HUDEP-2 (cell line): ENCODE data around the gene HMCN2.

ENCODE experiments used
- DNase-seq, 76 experiments: peaks; one replicate each; lab custom pipeline; 2025; ENCODE audit not compliant: unreplicated experiment in 76 of 76; lab: John Stamatoyannopoulos, UW

Gene HMCN2

GRCh38 chr9:130459151-130459550 lies 193.6 kb downstream of the HMCN2 start:
- no peak for DNase-seq

GRCh38 chr9:130459941-130460669 lies 194.5 kb downstream of the HMCN2 start:
- DNase-seq = no peak

GRCh38 chr9:130461218-130461630 lies 195.7 kb downstream of the HMCN2 start:
- peak in 43 of 76 experiments; percentile 5 to 65 (median 40) for DNase-seq

DNA sequence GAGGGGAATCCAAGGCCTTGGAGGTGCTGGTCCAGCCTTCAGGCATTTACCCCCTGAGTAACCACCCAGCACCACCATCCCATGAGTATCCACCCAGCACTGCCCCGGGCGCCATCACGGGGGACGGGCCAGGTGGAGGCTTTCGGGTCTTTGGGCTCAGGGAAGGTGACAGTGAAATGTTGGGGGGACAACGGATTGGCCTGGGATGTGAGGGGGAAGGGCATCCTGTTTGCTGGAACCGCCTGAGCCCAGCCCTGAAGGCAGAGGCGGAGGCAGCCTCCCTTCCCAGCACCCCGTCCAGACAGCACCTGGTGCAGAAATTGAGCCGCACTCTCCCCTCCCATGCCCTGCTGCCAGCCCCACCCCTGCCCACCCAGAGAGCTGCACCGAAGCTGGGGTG lies 196.2 kb downstream of the HMCN2 start:
- no peak for DNase-seq

- DNase-seq = no peak
Observed at GRCh38 chr9:130462685-130463540, 197.4 kb downstream of the HMCN2 start.

DNA sequence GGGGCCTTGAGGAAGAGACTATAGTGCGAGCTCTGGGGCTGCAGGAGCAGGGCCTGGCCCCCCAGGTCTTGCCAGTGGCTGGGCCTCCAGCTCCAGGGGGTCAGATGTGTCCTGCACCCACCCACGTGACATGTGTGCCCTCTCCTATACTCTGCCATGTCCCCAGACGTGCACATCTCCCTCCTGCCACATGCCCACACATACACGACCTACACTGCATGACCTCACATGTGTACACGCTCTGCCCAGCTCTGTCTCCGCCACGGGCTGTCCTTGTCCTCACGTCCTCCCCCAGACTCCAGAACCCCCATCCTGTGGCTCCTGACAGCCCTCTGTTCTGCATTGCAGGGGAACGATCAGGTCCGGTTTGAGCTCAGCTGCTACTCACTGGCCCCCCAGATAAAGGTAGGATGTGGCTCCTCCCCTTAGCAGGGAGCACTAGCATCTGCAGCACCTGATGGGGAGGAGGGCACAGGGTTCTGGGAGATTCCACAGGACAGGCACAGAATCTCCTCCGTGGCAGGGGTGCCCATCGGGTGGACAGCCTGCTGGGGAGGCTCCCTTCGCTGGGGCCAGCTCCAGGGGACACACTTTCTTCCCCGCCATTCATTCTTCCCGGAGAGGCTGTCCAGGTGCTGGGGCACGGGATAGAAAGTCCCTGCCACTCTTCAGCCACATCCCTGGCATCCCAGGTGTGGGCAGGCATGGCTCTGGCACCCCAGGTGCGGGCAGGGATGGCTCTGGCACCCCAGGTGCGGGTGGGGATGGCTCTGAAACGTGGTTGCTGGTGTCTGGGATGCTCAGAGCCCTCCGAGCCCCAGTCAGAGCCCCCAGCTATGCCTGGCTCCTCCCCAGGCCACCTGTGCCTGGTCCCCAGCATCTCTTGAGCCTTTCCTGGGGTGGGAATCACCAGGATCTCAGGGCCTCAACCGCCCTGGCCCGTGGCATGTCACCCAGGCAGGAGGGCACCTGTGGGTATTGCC lies 198.5 kb downstream of the HMCN2 start:
- no peak for DNase-seq

DNA sequence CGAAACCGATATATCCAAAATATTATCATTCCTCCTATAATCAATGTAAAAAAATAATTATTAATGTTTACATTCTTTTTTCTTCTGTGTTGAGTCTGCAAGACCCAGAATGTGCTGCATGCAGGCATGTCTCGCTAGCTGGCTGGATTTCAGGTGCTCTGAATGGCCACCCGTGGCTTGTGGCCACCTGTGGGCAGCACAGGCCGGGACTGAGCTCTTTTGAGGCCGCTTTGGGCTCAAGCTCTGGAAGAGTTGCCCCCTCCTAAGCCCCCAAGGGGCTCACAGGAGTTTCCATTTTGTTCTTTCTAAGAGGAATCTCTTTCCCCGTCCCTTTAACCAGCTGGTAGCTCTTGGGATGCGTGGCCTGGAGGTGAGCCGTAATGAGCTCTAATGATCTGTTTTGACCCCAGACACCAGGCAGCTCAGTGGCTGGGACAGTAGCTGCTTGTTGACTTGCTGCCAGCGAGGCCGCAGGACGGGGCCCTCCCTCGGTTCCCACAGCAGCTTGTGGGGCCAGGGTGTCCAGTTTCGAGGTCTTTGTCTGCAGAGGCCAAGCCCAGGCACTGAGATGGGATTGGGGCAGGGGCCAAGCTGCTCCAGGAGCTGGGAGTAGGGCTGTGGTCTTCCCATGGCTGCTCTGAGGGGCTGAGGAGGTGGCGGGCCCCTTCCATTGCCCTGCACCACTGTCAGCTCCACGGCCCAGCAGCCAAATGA lies 200.0 kb downstream of the HMCN2 start:
- DNase-seq = no peak

DNA sequence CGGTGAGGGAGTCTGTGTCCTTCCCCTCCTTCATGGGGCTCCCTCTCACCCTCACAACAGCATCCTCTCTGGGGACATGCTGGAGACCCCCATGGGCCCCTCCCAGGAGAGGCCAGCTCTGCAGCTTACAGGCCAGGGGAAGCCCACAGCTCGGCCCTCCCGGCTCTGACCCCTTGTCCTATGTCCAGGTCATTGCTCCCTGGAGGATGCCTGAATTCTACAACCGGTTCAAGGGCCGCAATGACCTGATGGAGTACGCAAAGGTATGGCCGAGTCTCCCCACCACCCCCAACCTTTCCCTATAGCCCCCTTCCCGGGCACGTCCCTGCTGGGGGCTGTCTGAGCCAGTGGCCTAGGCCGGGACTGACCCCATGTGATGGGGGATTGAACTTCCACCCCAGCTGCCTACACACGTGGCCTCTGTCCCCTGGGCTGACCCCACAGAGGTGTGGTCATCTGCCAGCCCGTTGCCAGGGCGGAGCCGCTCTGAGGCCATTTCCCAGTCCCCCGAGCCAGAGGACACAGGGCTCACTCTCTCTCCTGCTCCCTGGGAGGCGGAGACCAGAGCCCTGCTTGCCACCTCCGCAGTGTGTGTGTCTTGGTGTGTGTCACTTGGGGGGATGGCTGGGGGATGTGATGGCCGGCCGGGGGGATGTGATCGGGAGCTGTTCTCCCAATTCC lies 201.1 kb downstream of the HMCN2 start:
- no peak for DNase-seq

GRCh38 chr9:130467316-130467715 lies 201.8 kb downstream of the HMCN2 start:
- DNase-seq = no peak

GRCh38 chr9:130468566-130468965 lies 203.0 kb downstream of the HMCN2 start:
- no peak for DNase-seq

DNA sequence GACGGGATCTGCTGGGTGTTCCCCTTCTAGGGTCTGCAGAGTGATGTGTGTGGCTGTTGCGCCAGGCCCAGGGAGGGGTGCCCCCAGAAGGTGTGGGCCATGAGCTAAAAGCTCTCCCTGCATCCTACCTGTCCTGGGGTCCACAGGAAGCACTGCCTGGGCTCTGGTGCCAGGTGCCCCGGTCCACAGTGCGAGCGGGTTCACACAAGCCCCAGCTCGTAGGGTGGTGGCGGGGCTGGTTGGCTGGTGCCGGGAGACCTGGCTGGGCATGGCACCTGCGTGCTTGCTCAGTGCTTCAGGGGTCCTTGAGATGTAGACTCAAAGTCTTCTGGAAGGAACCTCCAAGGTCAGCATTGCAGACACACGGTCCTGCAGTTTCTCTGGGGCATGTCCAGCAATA lies 204.7 kb downstream of the HMCN2 start:
- no peak for DNase-seq

DNA sequence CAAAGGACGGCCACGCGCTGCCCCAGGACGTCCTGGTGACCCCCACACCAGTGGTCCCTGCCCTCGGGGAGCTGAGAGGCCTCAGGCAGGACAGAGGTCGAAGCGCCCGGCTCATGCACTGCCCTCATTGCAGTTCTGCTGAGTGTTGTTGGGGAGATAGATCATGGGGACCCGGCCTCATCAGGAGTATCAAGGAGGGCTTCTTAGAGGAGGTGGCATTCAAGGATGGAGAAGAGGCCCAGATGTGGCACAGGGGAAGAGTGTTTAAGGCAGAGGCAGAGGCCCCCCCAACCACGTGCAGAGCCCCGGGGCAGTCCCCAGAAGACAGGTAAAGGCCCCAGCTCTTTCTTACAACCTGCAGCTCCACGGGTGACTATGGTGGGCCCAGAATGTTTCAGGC lies 205.4 kb downstream of the HMCN2 start:
- DNase-seq = no peak

DNA sequence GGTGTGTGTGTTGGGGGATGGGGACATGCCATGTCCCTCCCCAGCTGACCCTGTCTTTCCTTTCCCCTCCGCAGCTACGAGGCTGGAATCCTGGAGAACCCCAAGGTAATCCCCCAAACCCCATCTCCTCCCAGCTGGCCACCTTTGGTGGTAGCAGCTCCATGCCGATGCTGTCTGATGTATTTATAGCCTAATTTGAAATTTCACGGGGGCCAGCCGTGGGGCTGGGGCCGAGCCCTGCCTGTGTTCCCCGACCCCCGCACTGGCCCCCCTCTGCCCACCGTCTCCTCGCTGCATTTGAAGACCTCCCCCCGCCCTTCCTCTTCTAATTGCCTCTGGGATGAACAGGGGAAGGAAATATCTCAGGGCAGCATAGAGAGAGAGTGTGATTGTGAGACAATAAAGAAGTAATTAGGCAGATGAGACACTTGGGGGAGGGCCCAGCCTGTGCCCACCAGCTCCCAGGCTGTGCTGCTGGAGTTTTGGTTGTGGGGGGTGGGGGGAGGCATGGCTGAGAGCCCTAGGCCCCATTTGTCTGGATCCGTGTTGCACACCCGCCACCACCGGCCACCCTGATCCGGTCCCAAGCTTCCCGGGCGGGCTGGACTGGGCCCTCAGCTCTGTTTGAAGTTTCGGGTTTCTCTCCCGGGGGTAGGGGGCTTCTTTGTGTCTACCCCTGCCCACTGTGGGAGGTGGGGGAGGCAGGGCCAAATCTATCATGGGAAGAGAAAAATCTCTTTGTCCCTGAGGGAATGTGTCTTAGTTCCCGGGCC lies 206.0 kb downstream of the HMCN2 start:
- DNase-seq = no peak

- DNase-seq = no peak
Observed at GRCh38 chr9:130472184-130472705, 206.7 kb downstream of the HMCN2 start.

- no peak for DNase-seq
Observed at GRCh38 chr9:130473009-130473408, 207.4 kb downstream of the HMCN2 start.

- no peak for DNase-seq
Observed at GRCh38 chr9:130473566-130473965, 208.0 kb downstream of the HMCN2 start.

DNA sequence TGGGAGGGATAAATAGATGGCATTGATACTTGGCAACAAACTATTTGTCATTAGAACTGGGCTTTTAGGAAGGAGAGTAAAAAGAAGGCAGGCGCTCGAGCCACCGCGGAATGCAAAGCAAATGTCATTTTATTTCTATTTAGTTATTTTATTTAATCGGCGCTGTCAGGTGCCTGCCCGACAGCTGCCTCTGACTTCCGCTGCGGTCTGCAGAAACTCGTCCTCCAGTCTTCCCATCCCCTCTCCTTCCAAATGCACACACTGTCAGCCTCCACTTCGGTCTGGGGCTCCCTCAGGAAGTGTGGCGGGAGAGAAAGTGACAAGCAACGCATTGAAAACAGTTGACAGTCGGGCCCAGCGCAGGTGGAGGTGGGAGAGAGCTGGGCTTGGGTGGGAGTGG lies 208.5 kb downstream of the HMCN2 start:
- DNase-seq = no peak

DNA sequence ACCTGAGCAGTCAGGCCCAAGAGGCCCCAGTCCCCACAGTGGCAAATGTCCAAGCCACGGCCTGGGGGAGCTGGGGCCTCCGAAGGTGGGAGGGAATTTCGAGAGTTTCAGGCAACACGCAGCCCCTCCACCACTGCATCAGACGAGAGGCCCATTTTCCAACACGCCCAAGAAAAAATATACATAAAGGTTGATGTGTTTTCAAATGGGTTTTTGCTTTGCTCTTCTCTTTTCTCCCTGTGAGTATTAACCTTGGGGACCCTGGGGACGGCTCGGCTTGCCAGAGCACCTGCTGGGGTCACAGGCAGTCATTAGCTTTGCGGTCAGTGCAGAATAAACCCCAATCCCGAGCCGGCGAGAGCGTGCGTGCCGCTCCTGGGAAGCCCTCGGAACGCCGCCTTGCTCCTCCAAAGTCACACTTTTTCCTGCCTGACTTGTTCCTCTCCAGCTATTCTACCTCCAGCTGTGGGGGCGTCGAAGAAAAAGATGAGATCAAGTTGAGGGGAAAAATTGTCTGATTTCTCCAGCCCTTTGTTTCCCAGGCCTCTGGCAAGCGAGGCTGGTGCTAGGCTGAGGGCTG lies 210.7 kb downstream of the HMCN2 start:
- DNase-seq = no peak
